ENCODE data around the gene CNTNAP2. TPM values are rescaled to one million over a fixed set of nuclear protein-coding genes. Genes with fewer than 3 reads are reported as not detected.

CNTNAP2 gene
- total and polyA plus RNA-seq, 2 of the 13 experiments (the other 11 are each of a cell fraction or from before 2014, with no cell fraction given) = 0.40 to 0.42 TPM

DNA sequence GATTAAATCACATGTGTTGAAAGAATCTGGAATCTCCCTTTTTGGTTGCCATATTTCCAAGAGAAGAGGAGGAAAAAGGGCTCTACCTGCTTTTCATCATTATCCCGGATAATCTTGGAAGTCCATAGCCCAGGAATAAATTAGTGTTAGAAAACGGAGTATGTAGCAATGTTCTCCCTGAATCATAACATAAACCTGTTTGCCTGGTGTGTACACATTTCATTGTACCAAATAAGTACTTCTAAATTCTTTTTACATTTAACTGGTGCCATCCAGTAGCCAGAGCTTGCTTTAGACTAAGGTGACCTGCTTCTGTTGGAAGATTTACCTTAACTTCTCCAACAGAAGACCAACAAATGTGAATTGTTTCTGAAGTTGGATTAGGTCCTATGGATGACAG is 2291.7 kb downstream of the CNTNAP2 start:
- TF ChIP-seq MED8 (CRISPR knock-in tag; IDR thresholded peaks at IDR 0.05; ENCODE audit: insufficient replicate concordance) (no peak), PATZ1 (CRISPR knock-in tag; IDR thresholded peaks at IDR 0.05) (no peak), GLMP (CRISPR knock-in tag; IDR thresholded peaks at IDR 0.05; ENCODE audit: borderline replicate concordance) (no peak), SP2 (CRISPR knock-in tag; IDR thresholded peaks at IDR 0.05) (no peak), ZNF780A (CRISPR knock-in tag; IDR thresholded peaks at IDR 0.05) (no peak), SP4 (CRISPR knock-in tag; IDR thresholded peaks at IDR 0.05) (no peak), TOE1 (CRISPR knock-in tag; IDR thresholded peaks at IDR 0.05) (no peak), TAF1 (CRISPR knock-in tag; IDR thresholded peaks at IDR 0.05) (no peak), ZNF274 (CRISPR knock-in tag; IDR thresholded peaks at IDR 0.05) (no peak)
- no peak for ATAC-seq
- DNase-seq (ENCODE audit: low spot score) = no peak
- Histone ChIP-seq H3K9me3 (ENCODE audit: low read length) (no peaks in the 10 kb centered on the region), H3K4me3 (replicated peaks in 1 of 3; ENCODE audit: insufficient read depth in 1 of 3, low read depth in 2 of 3, low read length in 3 of 3) (no peak overlapping the region), H3K79me2 (ENCODE audit: insufficient read depth, low read length) (no peaks in the 10 kb centered on the region), H3K4me2 (ENCODE audit: low read depth, low read length) (no peak overlapping the region), H3K4me1 (ENCODE audit: insufficient read depth, low read length) (0 out of 2 replicates have a peak, but pooled peaks cover 10% of the 10 kb centered on the region), H2AFZ (ENCODE audit: low read length) (no peak overlapping the region), H4K20me1 (ENCODE audit: insufficient read depth, low read length) (no peaks in the 10 kb centered on the region), H3K36me3 (replicated peaks in 1 of 2; ENCODE audit: control insufficient read depth in 1 of 2, insufficient read depth in 2 of 2, low read length in 2 of 2) (no peaks in the 10 kb centered on the region), H3K27ac (ENCODE audit: extremely low read length, insufficient read depth, low read length) (no peak overlapping the region), H3K27me3 (ENCODE audit: control insufficient read depth in 1 of 2, insufficient read depth in 2 of 2, low read length in 2 of 2) (no peaks in the 10 kb centered on the region), H3K9ac (ENCODE audit: insufficient read depth, low read depth, low read length) (no peak overlapping the region)
- no TSS peak for BruUV-seq (replicated peaks)
- ChIA-PET CTCF (ENCODE audit: low intra/inter-chr PET ratio, low total read pairs) (no interaction called here), POLR2A (no interaction called here)
- no peak for FAIRE-seq
- intact Hi-C loops (cut with micrococcal nuclease; ENCODE audit: unreplicated experiment) (no loop called here), in situ Hi-C loops (cut with HindIII; ENCODE audit: extremely low pct_ligation_motif_present, low pct_unique_long_range_greater_than_20kb) (no loop called here)
- 79% methylated on average over 2 of the region's 2 CpGs for WGBS (ENCODE audit: low lambda C conversion rate)
